ENCODE data around the gene SIN3B.

- no peak for TF ChIP-seq CTCF (conservative IDR thresholded peaks at IDR 0.05; ENCODE audit: low read length)
- no peak for TF ChIP-seq EZH2phosphoT487 (IDR thresholded peaks at IDR 0.05; ENCODE audit: borderline replicate concordance)
These were observed 63.2 kb downstream of the SIN3B start for GRCh38 chr19:16892436-16892835.

Measured in Loucy (cell line).